SU-DHL-6 (cell line): ENCODE results near the gene ZDHHC17.
"Not testable (repeated sequence)": the region's sequence is repeated elsewhere in the genome, so short reads cannot be mapped to it uniquely, and the experiment has no call there.

ENCODE experiments used
- H2AFZ ChIP-seq: fragments of 200-600 bp; sonication (generic); 2 replicates; pipeline ENCODE4 v1.6.1; 2014; ENCODE audit warnings: low read depth, mild to moderate bottlenecking, moderate library complexity, mixed read lengths, antibody characterized with exemption, low read length; ENCODE audit not compliant: severe bottlenecking
- H3F3A ChIP-seq: fragments of 200-600 bp; shearing (Covaris generic); 2 replicates; pipeline ENCODE4 v1.6.0; 2016; ENCODE audit warnings: antibody characterized with exemption, mild to moderate bottlenecking; ENCODE audit not compliant: insufficient read depth
- H3K27ac ChIP-seq: fragments of 200-600 bp; sonication (generic); 2 replicates; pipeline ENCODE4 v1.5.1; 2016; ENCODE audit warnings: low read depth, mild to moderate bottlenecking, low read length, moderate library complexity, mixed read lengths
- H3K27me3 ChIP-seq: fragments of 200-600 bp; sonication (generic), shearing (Covaris generic); 2 replicates; pipeline ENCODE4 v1.6.0; 2014; ENCODE audit warnings: mild to moderate bottlenecking, low read length
- H3K36me3 ChIP-seq: fragments of 200-600 bp; sonication (generic); 2 replicates; pipeline ENCODE4 v1.6.1; 2014; ENCODE audit warnings: mild to moderate bottlenecking, low read length, mixed read lengths
- H3K4me2 ChIP-seq: fragments of 300-600, 200-600 bp; shearing (Covaris generic), sonication (generic); 2 replicates; pipeline ENCODE4 v1.6.0; 2014; ENCODE audit warnings: low read length, low read depth, mild to moderate bottlenecking; ENCODE audit not compliant: poor library complexity, severe bottlenecking
- H3K4me3 ChIP-seq: fragments of 200-600 bp; sonication (generic); 2 replicates; pipeline ENCODE4 v1.5.1; 2014; ENCODE audit warnings: antibody characterized with exemption, low read length, mild to moderate bottlenecking, mixed read lengths; ENCODE audit not compliant: insufficient read depth, poor library complexity, severe bottlenecking
- H3K79me2 ChIP-seq: fragments of 200-600 bp; sonication (generic); 2 replicates; pipeline ENCODE4 v1.6.1; 2014; ENCODE audit warnings: mild to moderate bottlenecking, low read length, moderate library complexity; ENCODE audit not compliant: insufficient read depth
- H3K9ac ChIP-seq: fragments of 200-600 bp; sonication (generic); 2 replicates; pipeline ENCODE4 v1.7.0; 2014; ENCODE audit warnings: mild to moderate bottlenecking, low read length
- H3K9me2 ChIP-seq: fragments of 200-600 bp; sonication (generic); replicated peaks from 2 replicates; pipeline ENCODE4 v1.6.1; 2014; ENCODE audit warnings: low read length; ENCODE audit not compliant: insufficient read depth
- H3K9me3 ChIP-seq: fragments of 200-600 bp; sonication (generic); 2 replicates; pipeline ENCODE4 v1.6.1; 2014; ENCODE audit warnings: low read length, mixed read lengths; ENCODE audit not compliant: insufficient read depth
- H4K20me1 ChIP-seq: fragments of 200-600 bp; sonication (generic); 2 replicates; pipeline ENCODE4 v1.6.1; 2014; ENCODE audit warnings: low read depth, mild to moderate bottlenecking, antibody characterized with exemption, low read length, moderate library complexity, mixed read lengths
- EZH2phosphoT487 ChIP-seq: fragments of 200-600 bp; sonication (generic), shearing (Covaris generic); conservative IDR thresholded peaks from 2 replicates; pipeline ENCODE4 v1.6.1; 2018; ENCODE audit warnings: mild to moderate bottlenecking, antibody characterized with exemption, low read length, moderate library complexity, mixed read lengths
- TF ChIP-seq, protein P1 (sequence below): fragments of 200-600 bp; sonication (generic); IDR thresholded peaks from one replicate; pipeline ENCODE4 v1.5.1; 2017; ENCODE audit warnings: antibody characterized with exemption, mild to moderate bottlenecking, low read length, moderate library complexity; ENCODE audit not compliant: insufficient read depth, poor library complexity, severe bottlenecking

Gene ZDHHC17

DNA sequence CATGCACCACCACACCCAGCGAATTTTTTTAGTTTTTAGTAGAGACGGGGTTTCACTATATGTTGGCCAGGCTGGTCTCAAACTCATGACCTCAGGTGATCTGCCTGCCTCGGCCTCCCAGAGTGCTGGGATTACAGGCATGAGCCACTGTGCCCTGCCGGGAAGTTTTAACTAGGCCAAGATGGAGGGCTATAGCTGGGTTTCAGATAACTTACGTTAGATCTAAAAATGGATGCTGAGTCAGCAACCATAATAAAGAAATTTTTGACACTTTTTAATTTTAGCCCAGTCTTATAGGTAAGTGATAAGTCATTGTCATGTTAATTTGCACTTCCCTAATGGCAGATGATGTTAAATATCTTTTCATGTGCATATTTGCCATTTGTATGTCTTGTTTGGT is 14.4 kb downstream of the ZDHHC17 start:
- no peak overlapping the region for H2AFZ ChIP-seq
- H3K9me3 ChIP-seq = no peaks in the 10 kb centered on the region
- no peak overlapping the region for H3K27ac ChIP-seq
- H3K27me3 ChIP-seq = no peaks in the 10 kb centered on the region
- no peak overlapping the region for H3K9ac ChIP-seq
- no peak overlapping the region for H3K4me3 ChIP-seq
- H3K4me2 ChIP-seq = no peak overlapping the region
- H3K79me2 ChIP-seq = peaks cover 67% of the 10 kb centered on the region
- H3K9me2 ChIP-seq = no peaks in the 10 kb centered on the region
- no peaks in the 10 kb centered on the region for H3K36me3 ChIP-seq
- H3F3A ChIP-seq = no peaks in the 10 kb centered on the region
- no peak for TF ChIP-seq EZH2phosphoT487
- TF ChIP-seq, protein P1, sequence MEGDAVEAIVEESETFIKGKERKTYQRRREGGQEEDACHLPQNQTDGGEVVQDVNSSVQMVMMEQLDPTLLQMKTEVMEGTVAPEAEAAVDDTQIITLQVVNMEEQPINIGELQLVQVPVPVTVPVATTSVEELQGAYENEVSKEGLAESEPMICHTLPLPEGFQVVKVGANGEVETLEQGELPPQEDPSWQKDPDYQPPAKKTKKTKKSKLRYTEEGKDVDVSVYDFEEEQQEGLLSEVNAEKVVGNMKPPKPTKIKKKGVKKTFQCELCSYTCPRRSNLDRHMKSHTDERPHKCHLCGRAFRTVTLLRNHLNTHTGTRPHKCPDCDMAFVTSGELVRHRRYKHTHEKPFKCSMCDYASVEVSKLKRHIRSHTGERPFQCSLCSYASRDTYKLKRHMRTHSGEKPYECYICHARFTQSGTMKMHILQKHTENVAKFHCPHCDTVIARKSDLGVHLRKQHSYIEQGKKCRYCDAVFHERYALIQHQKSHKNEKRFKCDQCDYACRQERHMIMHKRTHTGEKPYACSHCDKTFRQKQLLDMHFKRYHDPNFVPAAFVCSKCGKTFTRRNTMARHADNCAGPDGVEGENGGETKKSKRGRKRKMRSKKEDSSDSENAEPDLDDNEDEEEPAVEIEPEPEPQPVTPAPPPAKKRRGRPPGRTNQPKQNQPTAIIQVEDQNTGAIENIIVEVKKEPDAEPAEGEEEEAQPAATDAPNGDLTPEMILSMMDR = no peak
- 0 out of 2 replicates have a peak, but pooled peaks cover 5% of the 10 kb centered on the region for H4K20me1 ChIP-seq

DNA sequence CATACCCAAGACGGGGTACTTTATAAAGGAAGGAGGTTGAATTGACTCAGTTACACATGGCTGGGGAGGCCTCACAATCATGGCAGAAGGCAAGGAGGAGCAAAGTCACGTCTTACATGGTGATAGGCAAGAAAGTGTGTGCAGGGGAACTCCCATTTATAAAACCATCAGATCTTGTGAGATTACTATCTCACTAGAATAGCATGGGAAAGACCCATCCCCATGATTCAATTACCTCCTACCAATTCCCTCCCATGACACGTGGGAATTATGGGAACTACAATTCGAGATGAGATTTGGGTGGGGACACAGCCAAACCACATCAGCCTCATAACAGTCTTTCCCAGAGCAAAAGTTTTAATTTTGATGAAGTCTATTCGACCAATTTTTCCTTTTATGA is 15.4 kb downstream of the ZDHHC17 start:
- not testable (repeated sequence) for H3K9me3 ChIP-seq, H2AFZ ChIP-seq, H3K36me3 ChIP-seq, H3K27ac ChIP-seq, H3K9ac ChIP-seq, H3K27me3 ChIP-seq, H3F3A ChIP-seq, H3K4me3 ChIP-seq, H3K9me2 ChIP-seq, H4K20me1 ChIP-seq, H3K4me2 ChIP-seq
- peaks cover 63% of the 10 kb centered on the region for H3K79me2 ChIP-seq

DNA sequence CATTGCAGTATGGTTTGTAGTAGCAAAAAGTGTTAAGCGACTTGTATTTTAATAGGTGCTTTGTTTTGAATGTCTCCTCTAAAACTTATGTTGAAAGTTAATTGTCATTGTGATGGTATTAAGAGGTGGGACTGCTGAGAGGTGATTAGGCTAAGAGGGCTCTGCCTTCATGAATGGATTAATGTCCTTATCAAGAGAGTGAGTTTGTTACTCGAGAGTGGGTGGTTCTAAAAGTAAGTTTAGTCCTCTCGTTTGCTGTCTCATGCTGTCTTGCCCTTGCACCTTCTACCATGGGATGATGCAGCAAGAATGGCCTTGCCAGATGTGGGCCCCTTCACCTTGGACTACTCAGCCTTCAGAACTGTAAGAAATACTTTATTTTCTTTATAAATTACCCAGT is 17.4 kb downstream of the ZDHHC17 start:
- TF ChIP-seq, protein P1 = no peak
- TF ChIP-seq EZH2phosphoT487 = no peak
- Histone ChIP-seq H3K36me3 (no peaks in the 10 kb centered on the region), H3K27ac (no peak overlapping the region), H3F3A (no peaks in the 10 kb centered on the region), H3K9me2 (no peaks in the 10 kb centered on the region), H3K9me3 (no peaks in the 10 kb centered on the region), H3K4me3 (no peak overlapping the region), H3K4me2 (no peak overlapping the region), H4K20me1 (0 out of 2 replicates have a peak, but pooled peaks cover 5% of the 10 kb centered on the region), H3K9ac (no peak overlapping the region), H3K79me2 (peaks cover 58% of the 10 kb centered on the region), H2AFZ (no peak overlapping the region), H3K27me3 (no peaks in the 10 kb centered on the region)

DNA sequence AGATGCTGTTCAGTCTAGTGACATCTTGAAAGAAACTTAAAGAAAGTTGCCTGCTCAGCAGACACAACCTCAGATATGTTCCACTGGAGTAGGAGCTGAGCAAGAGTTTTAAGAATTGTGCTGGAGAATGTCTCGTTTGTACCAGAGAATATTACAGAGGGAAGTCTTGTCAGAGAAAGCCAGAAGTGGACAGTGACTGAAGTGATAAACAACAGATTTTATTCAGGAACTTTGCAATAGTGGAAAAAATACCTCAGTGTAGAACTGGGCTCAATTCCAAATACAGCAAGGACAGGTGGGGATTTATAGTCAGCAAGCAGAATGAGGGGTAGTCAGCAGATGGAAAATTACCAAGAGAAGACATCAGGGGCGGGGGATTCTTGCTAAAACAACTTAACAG is 18.6 kb downstream of the ZDHHC17 start:
- no peak overlapping the region for H2AFZ ChIP-seq
- H3K9ac ChIP-seq = no peak overlapping the region
- H3K9me2 ChIP-seq = no peaks in the 10 kb centered on the region
- no peaks in the 10 kb centered on the region for H3K36me3 ChIP-seq
- no peak overlapping the region for H3K4me3 ChIP-seq
- H3K27ac ChIP-seq = no peak overlapping the region
- no peaks in the 10 kb centered on the region for H4K20me1 ChIP-seq
- H3K27me3 ChIP-seq = no peaks in the 10 kb centered on the region
- no peaks in the 10 kb centered on the region for H3K9me3 ChIP-seq
- no peak overlapping the region for H3K4me2 ChIP-seq
- no peak for TF ChIP-seq EZH2phosphoT487
- TF ChIP-seq, protein P1 = no peak
- peaks cover 49% of the 10 kb centered on the region for H3K79me2 ChIP-seq
- no peaks in the 10 kb centered on the region for H3F3A ChIP-seq
